ENCODE measurements around the gene PLXNA4. TPM values are rescaled to one million over a fixed set of nuclear protein-coding genes. Genes with fewer than 3 reads are reported as not detected.

Gene PLXNA4
- total RNA-seq, 4 donors from 2014 or later: 1.1 to 2.8 (median 1.4) TPM

- no peak overlapping the region for H3K27ac ChIP-seq
- in situ Hi-C loops (cut with MboI; ENCODE audit: low pct_ligation_motif_present in 1 of 4, low pct_unique_long_range_greater_than_20kb in 1 of 4, low sequenced_read_pairs in 3 of 4) (loop anchor here in 2 of 4 donors (25.0 kb wide), 1 partner anchor 315 kb away; no protein-coding TSS in a partner anchor), intact Hi-C loops (cut with DNase I; ENCODE audit: low total_unique reads) (no loop called here)
- H3K36me3 ChIP-seq: no peaks in the 10 kb centered on the region
- TF ChIP-seq POLR2AphosphoS5 (IDR thresholded peaks at IDR 0.05) (no peak), POLR2A (IDR thresholded peaks at IDR 0.05) (no peak), CTCF (IDR thresholded peaks at IDR 0.05) (no peak), EP300 (IDR thresholded peaks at IDR 0.05; ENCODE audit: low read depth) (no peak)
- WGBS, 2 donors (ENCODE audit: low coverage in 1 of 2): 14 to 26% methylated on average over 2 of the region's 2 CpGs
- H3K4me3 ChIP-seq: no peak overlapping the region
- DNase-seq: no peak
- H3K9me3 ChIP-seq: no peaks in the 10 kb centered on the region
- peaks cover 15 to 29% (median 26%) of the 10 kb centered on the region in 4 donors for H3K4me1 ChIP-seq
- H3K27me3 ChIP-seq: no peaks in the 10 kb centered on the region
These were observed 323.5 kb downstream of the PLXNA4 start for GRCh38 chr7:132252793-132253100.

DNA sequence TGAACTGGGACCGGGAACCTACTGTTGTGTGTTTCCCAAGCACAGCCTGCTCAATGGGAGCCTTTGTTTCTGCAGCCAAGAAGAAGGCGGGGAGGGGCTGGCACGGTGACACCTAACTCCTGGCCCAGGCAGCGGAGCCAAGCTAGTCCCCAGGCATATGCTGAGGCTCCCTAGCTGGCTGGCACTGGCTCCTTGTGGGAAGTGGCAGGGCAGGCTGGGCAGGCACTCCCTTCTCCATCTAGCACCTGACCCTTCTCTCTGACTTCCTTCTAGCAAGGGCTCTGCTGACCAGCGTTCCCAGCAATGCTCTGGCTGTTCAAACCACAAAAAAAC is 325.0 kb downstream of the PLXNA4 start:
- peak; percentile 88 for DNase-seq
- Histone ChIP-seq H3K9me3 (no peaks in the 10 kb centered on the region), H3K4me3 (no peak overlapping the region), H3K27me3 (no peaks in the 10 kb centered on the region), H3K36me3 (no peaks in the 10 kb centered on the region), H3K27ac (peak overlapping the region; percentile 61 to 85 (median 69)), H3K4me1 (peaks cover 15 to 29% (median 26%) of the 10 kb centered on the region in 4 donors)
- TF ChIP-seq EP300 (IDR thresholded peaks at IDR 0.05; ENCODE audit: low read depth) (no peak), POLR2A (IDR thresholded peaks at IDR 0.05) (no peak), POLR2AphosphoS5 (IDR thresholded peaks at IDR 0.05) (peak; percentile 15 to 48 (median 42)), CTCF (IDR thresholded peaks at IDR 0.05) (no peak)
- intact Hi-C loops (cut with DNase I; ENCODE audit: low total_unique reads): no loop called here
- WGBS, 2 donors (ENCODE audit: low coverage in 1 of 2): 20 to 22% methylated on average over 1 to 5 of the region's 5 CpGs
- in situ Hi-C loops (cut with MboI; ENCODE audit: low pct_ligation_motif_present in 1 of 4, low pct_unique_long_range_greater_than_20kb in 1 of 4, low sequenced_read_pairs in 3 of 4): loop anchor here in 2 of 4 donors (25.0 kb wide), 1 partner anchor 314 kb away; no protein-coding TSS in a partner anchor

DNA sequence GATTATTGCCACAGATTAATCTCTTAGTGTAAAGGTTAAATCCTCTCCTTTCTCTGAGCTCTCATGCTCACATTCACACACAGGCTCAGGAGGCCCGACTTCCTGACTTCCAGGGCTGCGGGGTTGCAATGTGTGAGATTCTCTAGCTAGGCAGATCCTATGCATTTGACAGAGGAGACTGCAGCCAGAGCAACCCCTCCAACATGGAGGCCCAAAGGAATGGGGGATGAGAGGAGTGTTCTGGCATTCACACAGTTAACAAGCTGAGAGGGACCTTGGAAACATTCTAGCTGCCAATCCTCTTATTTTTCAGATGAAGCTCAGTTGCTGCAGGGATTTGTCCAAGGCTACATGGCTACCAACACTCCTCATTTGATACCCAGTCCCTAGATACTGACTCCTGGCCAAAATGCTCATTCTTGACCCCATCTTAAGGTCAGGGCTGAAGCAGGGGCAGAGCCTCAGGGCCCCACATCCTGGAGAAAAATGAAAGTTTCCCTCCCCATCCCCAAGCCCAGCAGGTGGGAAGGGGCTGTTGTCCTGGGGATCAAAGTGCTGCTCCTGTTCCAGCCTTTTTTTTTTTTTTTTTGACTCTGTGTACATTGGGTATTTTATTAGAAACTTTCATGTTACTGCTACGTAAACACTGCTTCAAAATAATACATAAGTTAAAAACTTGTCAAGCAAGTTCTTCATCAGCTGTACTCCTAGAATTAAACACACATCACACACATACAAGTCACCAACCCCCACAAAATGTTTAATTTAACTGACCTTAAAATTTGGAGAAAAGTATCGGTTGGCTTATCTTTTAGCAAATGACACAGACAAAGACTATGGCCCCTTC is 325.6 kb downstream of the PLXNA4 start:
- TF ChIP-seq CTCF (IDR thresholded peaks at IDR 0.05) (no peak), POLR2A (IDR thresholded peaks at IDR 0.05) (no peak), POLR2AphosphoS5 (IDR thresholded peaks at IDR 0.05) (no peak), EP300 (IDR thresholded peaks at IDR 0.05; ENCODE audit: low read depth) (no peak)
- intact Hi-C loops (cut with DNase I; ENCODE audit: low total_unique reads): no loop called here
- WGBS, 2 donors (ENCODE audit: low coverage in 1 of 2): 40 to 72% methylated on average over 2 to 4 of the region's 4 CpGs
- Histone ChIP-seq H3K27ac (peak overlapping the region; percentile 61 to 85 (median 69)), H3K4me3 (no peak overlapping the region), H3K36me3 (no peaks in the 10 kb centered on the region), H3K27me3 (no peaks in the 10 kb centered on the region), H3K9me3 (no peaks in the 10 kb centered on the region), H3K4me1 (peaks cover 15 to 29% (median 23%) of the 10 kb centered on the region in 4 donors)
- in situ Hi-C loops (cut with MboI; ENCODE audit: low pct_ligation_motif_present in 1 of 4, low pct_unique_long_range_greater_than_20kb in 1 of 4, low sequenced_read_pairs in 3 of 4): loop anchor here in 2 of 4 donors (25.0 kb wide), 1 partner anchor 313 kb away; no protein-coding TSS in a partner anchor
- no peak for DNase-seq

DNA sequence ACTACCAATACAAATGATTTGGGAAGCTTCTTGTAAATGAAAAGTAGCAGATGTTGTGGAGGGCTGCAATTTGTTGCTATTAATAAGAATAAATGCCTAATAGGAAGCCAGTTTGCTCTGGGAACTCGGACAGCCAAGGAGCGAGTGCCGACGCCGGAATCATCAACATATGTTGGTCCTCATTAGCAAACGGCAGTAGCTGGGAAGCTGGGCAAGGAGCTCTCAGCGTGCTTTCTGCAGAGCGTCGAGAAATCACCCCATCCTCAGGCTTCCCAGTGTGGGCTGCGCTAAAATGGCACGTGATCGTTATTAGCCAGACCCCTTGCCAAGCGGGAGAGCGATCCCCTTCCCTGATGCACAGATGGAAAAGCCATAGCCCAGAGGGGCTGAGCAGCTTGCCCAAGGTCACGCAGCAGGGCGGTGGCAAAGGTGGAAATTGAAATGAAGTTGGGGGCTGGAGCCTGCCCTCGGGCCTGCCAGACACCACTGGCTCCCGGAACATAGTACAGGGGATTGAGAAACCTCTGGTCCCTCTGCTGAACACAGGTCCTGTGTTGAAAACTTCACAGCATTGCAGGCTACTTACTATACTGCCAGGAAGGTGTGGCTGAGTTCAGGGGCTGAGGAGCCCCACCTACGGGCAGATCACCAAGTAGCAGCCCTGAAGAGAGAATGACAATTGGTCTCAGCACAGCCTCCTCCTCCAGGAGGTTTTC is 326.9 kb downstream of the PLXNA4 start:
- TF ChIP-seq EP300 (IDR thresholded peaks at IDR 0.05; ENCODE audit: low read depth) (no peak), CTCF (IDR thresholded peaks at IDR 0.05) (peak in 4 of 5 experiments; percentile 16 to 37 (median 22)), POLR2A (IDR thresholded peaks at IDR 0.05) (no peak), POLR2AphosphoS5 (IDR thresholded peaks at IDR 0.05) (no peak)
- 53 to 59% methylated on average over 3 to 18 of the region's 19 CpGs for WGBS, 2 donors (ENCODE audit: low coverage in 1 of 2)
- Histone ChIP-seq H3K36me3 (no peaks in the 10 kb centered on the region), H3K4me1 (peaks cover 15 to 29% (median 23%) of the 10 kb centered on the region in 4 donors), H3K9me3 (no peaks in the 10 kb centered on the region), H3K27me3 (no peaks in the 10 kb centered on the region), H3K4me3 (no peak overlapping the region), H3K27ac (peak overlapping the region in 3 of 4 donors; percentile 61 to 85 (median 71))
- DNase-seq: peak; percentile 57
- intact Hi-C loops (cut with DNase I; ENCODE audit: low total_unique reads): no loop called here
- in situ Hi-C loops (cut with MboI; ENCODE audit: low pct_ligation_motif_present in 1 of 4, low pct_unique_long_range_greater_than_20kb in 1 of 4, low sequenced_read_pairs in 3 of 4): no loop called here
